Measurements from ENCODE around the gene PHPT1. TPM values are rescaled to one million over a fixed set of nuclear protein-coding genes. Genes with fewer than 3 reads are reported as not detected.

PHPT1 gene
- total and polyA plus RNA-seq, 2 of the 8 experiments (the other 6 are each of a cell fraction or from before 2014, with no cell fraction given), result 109 to 226 TPM

GRCh38 chr9:136814725-136815421 is 34.3 kb upstream of the PHPT1 start:
- no peak overlapping the region; a peak in 1 of 7 replicates for H3K9ac ChIP-seq (replicated peaks in 1 of 4; ENCODE audit: extremely low read depth in 1 of 4, low read depth in 3 of 4, low read length in 3 of 4)
- H3K4me1 ChIP-seq (replicated peaks in 1 of 4; ENCODE audit: control insufficient read depth in 3 of 4, insufficient read depth in 4 of 4, low read length in 3 of 4), result no peaks in the 10 kb centered on the region
- H2AK5ac ChIP-seq (ENCODE audit: low read depth, low read length), result no peak overlapping the region
- H2BK15ac ChIP-seq (ENCODE audit: low read length), result no peak overlapping the region
- no peak overlapping the region for H2BK12ac ChIP-seq (ENCODE audit: low read depth, low read length)
- no peak overlapping the region for H4K5ac ChIP-seq (ENCODE audit: insufficient read length, low read depth, low read length)
- H2BK5ac ChIP-seq (ENCODE audit: low read depth, low read length), result no peak overlapping the region
- no peak overlapping the region for H3K4me2 ChIP-seq (ENCODE audit: insufficient read depth in 1 of 2, low read depth in 2 of 2, low read length in 2 of 2)
- H2BK20ac ChIP-seq (ENCODE audit: low read length), result no peak overlapping the region
- H3K79me2 ChIP-seq (ENCODE audit: control insufficient read depth in 1 of 2, insufficient read depth in 2 of 2, low read length in 2 of 2), result peaks cover 6 to 42% of the 10 kb centered on the region in 2 experiments
- H3K27me3 ChIP-seq (replicated peaks in 1 of 4; ENCODE audit: control insufficient read depth in 3 of 4, extremely low read depth in 1 of 4, insufficient read depth in 3 of 4, low read length in 3 of 4), result no peaks in the 10 kb centered on the region
- H3K36me3 ChIP-seq (ENCODE audit: control insufficient read depth in 2 of 4, insufficient read depth in 4 of 4, low read length in 3 of 4), result peaks cover 5 to 25% (median 11%) of the 10 kb centered on the region in 4 experiments
- no peak overlapping the region for H3K27ac ChIP-seq (ENCODE audit: low read depth, low read length)
- no peak overlapping the region for H2BK120ac ChIP-seq (replicated peaks; ENCODE audit: low read depth, low read length)
- no peak overlapping the region for H3K18ac ChIP-seq (ENCODE audit: extremely low read depth, low read length)
- peaks cover 9 to 23% of the 10 kb centered on the region in 2 experiments for H4K20me1 ChIP-seq (replicated peaks in 1 of 2; ENCODE audit: control insufficient read depth in 1 of 2, insufficient read depth in 2 of 2, low read length in 2 of 2)
- no peaks in the 10 kb centered on the region for H3K23me2 ChIP-seq (ENCODE audit: low read depth, low read length)
- no peak overlapping the region for H4K8ac ChIP-seq (ENCODE audit: extremely low read depth, insufficient read depth, low read length)
- H2AFZ ChIP-seq (ENCODE audit: low read length), result no peak overlapping the region
- no peak overlapping the region for H3K4ac ChIP-seq (replicated peaks; ENCODE audit: insufficient read length, low read depth, low read length)
- no peak overlapping the region for H3K56ac ChIP-seq (replicated peaks; ENCODE audit: insufficient read length, low read depth, low read length)
- no peak overlapping the region for H4K91ac ChIP-seq (replicated peaks; ENCODE audit: insufficient read length, low read length)
- DNase-seq (ENCODE audit: low read depth in 1 of 2, low spot score in 2 of 2) (no peak), FAIRE-seq (no peak)
- H3K14ac ChIP-seq (ENCODE audit: insufficient read length), result no peak overlapping the region
- TF ChIP-seq POU5F1 (IDR thresholded peaks at IDR 0.05; ENCODE audit: low read depth, low read length), result no peak
- no peak for TF ChIP-seq RFX5 (IDR thresholded peaks at IDR 0.05; ENCODE audit: borderline replicate concordance, low read depth, low read length)
- no peak for TF ChIP-seq TAF1 (IDR thresholded peaks at IDR 0.05; ENCODE audit: low read depth, low read length)
- no peak for TF ChIP-seq TBP (IDR thresholded peaks at IDR 0.05; ENCODE audit: low read depth, low read length)
- no peak for TF ChIP-seq CTBP2 (IDR thresholded peaks at IDR 0.05; ENCODE audit: borderline replicate concordance, insufficient read depth, insufficient read length, low read length)
- no peak for TF ChIP-seq TAF7 (optimal IDR thresholded peaks at IDR 0.05; ENCODE audit: borderline replicate concordance, low read depth, low read length)
- no peak for TF ChIP-seq JUND (IDR thresholded peaks at IDR 0.05; ENCODE audit: low read length)
- no peak for TF ChIP-seq BACH1 (IDR thresholded peaks at IDR 0.05; ENCODE audit: low read length)
- peaks cover 16% of the 10 kb centered on the region for H3K79me1 ChIP-seq (ENCODE audit: low read depth, low read length)
- WGBS, 2 experiments (ENCODE audit: extremely low coverage in 1 of 2, insufficient coverage in 1 of 2, insufficient read length in 1 of 2, insufficient replicate concordance in 2 of 2, low coverage in 1 of 2, low lambda C conversion rate in 2 of 2, missing lambda C conversion rate in 1 of 2), result 95 to 100% methylated on average over 3 to 13 of the region's 13 CpGs
- CTCF ChIA-PET (ENCODE audit: partially characterized antibody), result interaction anchor here (0.6 to 17.4 kb wide), 7 partner anchors 12 to 84 kb away, joined by 3 to 131 read pairs (median 4); partner anchors contain the start of gene AJM1
- no peak overlapping the region for H3K4me3 ChIP-seq (ENCODE audit: extremely low read depth in 1 of 4, insufficient read depth in 2 of 4, low read depth in 3 of 4, low read length in 4 of 4)
- no peak overlapping the region for H3K23ac ChIP-seq (ENCODE audit: insufficient read length)
- POLR2A ChIA-PET (ENCODE audit: partially characterized antibody), result interaction anchor here (0.9 to 10.8 kb wide), 4 partner anchors 8 to 53 kb away, joined by 3 to 96 read pairs (median 4); partner anchors contain the start of gene RABL6
- H3K9me3 ChIP-seq (ENCODE audit: insufficient read depth in 2 of 2, low read depth in 1 of 2, low read length in 1 of 2), result no peaks in the 10 kb centered on the region
